Keratinocyte (primary cell): Measurements from ENCODE around the gene DMRT3. TPM values are rescaled to one million over a fixed set of nuclear protein-coding genes. Genes with fewer than 3 reads are reported as not detected.
"Not testable (repeated sequence)": the region's sequence is repeated elsewhere in the genome, so short reads cannot be mapped to it uniquely, and the experiment has no call there.

ENCODE experiments used
- DNase-seq: peaks from one replicate; pipeline ENCODE4 v3.0.0-alpha.2; 2011; ENCODE audit warnings: low read depth, missing footprints, low spot score
- FAIRE-seq: peaks from 2 replicates; lab custom pipeline; 2011; peaks lifted over from hg19 to GRCh38; lab: Jason Lieb, UNC
- H2AFZ ChIP-seq: 2 replicates; pipeline ENCODE4 v1.6.0; 2012; ENCODE audit warnings: low read length, control low read depth, inconsistent platforms; ENCODE audit not compliant: control insufficient read depth
- H3K27ac ChIP-seq: 2 replicates; pipeline ENCODE4 v1.5.1; 2011; ENCODE audit warnings: low read length; ENCODE audit not compliant: control insufficient read depth, insufficient read depth
- H3K27me3 ChIP-seq: 3 replicates; pipeline ENCODE4 v1.6.0; 2011; ENCODE audit warnings: low read length; ENCODE audit not compliant: control insufficient read depth, insufficient read depth; ENCODE audit errors: extremely low read depth
- H3K36me3 ChIP-seq, 2 experiments: 2 replicates in 1 of 2; 3 replicates in 1 of 2; pipeline ENCODE4 v1.5.1; 2011; ENCODE audit warnings: low read length in 2 of 2, mild to moderate bottlenecking in 1 of 2; ENCODE audit not compliant: control insufficient read depth in 2 of 2, insufficient read depth in 2 of 2; ENCODE audit errors: extremely low read depth in 1 of 2
- H3K4me1 ChIP-seq: 3 replicates; pipeline ENCODE4 v1.5.1; 2011; ENCODE audit warnings: low read length; ENCODE audit not compliant: control insufficient read depth, insufficient read depth; ENCODE audit errors: extremely low read depth
- H3K4me2 ChIP-seq: 3 replicates; pipeline ENCODE4 v1.6.0; 2011; ENCODE audit warnings: low read depth, low read length; ENCODE audit not compliant: control insufficient read depth, insufficient read depth; ENCODE audit errors: extremely low read depth
- H3K4me3 ChIP-seq, 3 experiments: fragments of 200-600 bp in 1 of 3; sonication (generic) in 1 of 3; 2 replicates in 2 of 3; 3 replicates in 1 of 3; pipeline ENCODE4 v1.5.1; 2011 to 2016; ENCODE audit warnings: low read length in 3 of 3, mild to moderate bottlenecking in 3 of 3, control low read depth in 2 of 3, inconsistent platforms in 1 of 3, low read depth in 1 of 3, mixed read lengths in 1 of 3, mixed run types in 1 of 3, moderate library complexity in 1 of 3; ENCODE audit not compliant: control insufficient read depth in 2 of 3, insufficient read depth in 2 of 3; ENCODE audit errors: extremely low read depth in 1 of 3
- H3K79me2 ChIP-seq: 2 replicates; pipeline ENCODE4 v1.6.0; 2012; ENCODE audit warnings: low read length; ENCODE audit not compliant: control insufficient read depth, insufficient read depth
- H3K9ac ChIP-seq: 3 replicates; pipeline ENCODE4 v1.6.0; 2011; ENCODE audit warnings: low read length; ENCODE audit not compliant: control insufficient read depth, insufficient read depth; ENCODE audit errors: extremely low read depth
- H3K9me1 ChIP-seq: 3 replicates; pipeline ENCODE4 v1.6.0; 2011; ENCODE audit warnings: low read length; ENCODE audit not compliant: control insufficient read depth, insufficient read depth; ENCODE audit errors: extremely low read depth
- H3K9me3 ChIP-seq: 2 replicates; pipeline ENCODE4 v1.5.1; 2012; ENCODE audit warnings: low read depth, low read length; ENCODE audit not compliant: control insufficient read depth
- H4K20me1 ChIP-seq: 3 replicates; pipeline ENCODE4 v1.6.0; 2011; ENCODE audit warnings: low read length; ENCODE audit not compliant: control insufficient read depth, insufficient read depth; ENCODE audit errors: extremely low read depth
- EZH2 ChIP-seq: IDR thresholded peaks from one replicate; pipeline ENCODE4 v1.6.1; 2012; ENCODE audit warnings: inconsistent platforms, mild to moderate bottlenecking, low read length, moderate library complexity
- dilution Hi-C: fragments of 300-500 bp; cut with MboI; formaldehyde crosslinking; loops from one replicate; pipeline ENCODE4 v1.7.0; 2020; ENCODE audit warnings: low sequenced_read_pairs; ENCODE audit not compliant: extremely low pct_ligation_motif_present
- polyA plus RNA-seq, 5 experiments: library from polyadenylated mRNA; depleted of rRNA in 3 of 5; stranded (reverse) in 3 of 5; stranded (forward) in 1 of 5; unstranded in 1 of 5; fragments of >200 nt; gene quantifications; 1 replicate in 1 of 5; 2 replicates in 3 of 5; 3 replicates in 1 of 5; pipeline versions ENCODE4 v1.2.1 to v1.2.3, GENCODE V29; 2011 to 2012; ENCODE audit warnings: missing spikeins in 2 of 5, low read depth in 1 of 5, low replicate concordance in 1 of 5
- TF ChIP-seq, protein P1 (sequence below), 3 experiments: IDR thresholded peaks in 1 of 3; conservative IDR thresholded peaks in 1 of 3; optimal IDR thresholded peaks in 1 of 3; 2 replicates in 2 of 3; 3 replicates in 1 of 3; pipeline versions ENCODE3 to v1.5.1; 2011; ENCODE audit warnings: low read length in 3 of 3, mild to moderate bottlenecking in 3 of 3, moderate library complexity in 2 of 3, control low read depth in 1 of 3, inconsistent platforms in 1 of 3; ENCODE audit not compliant: insufficient read depth in 2 of 3; ENCODE audit errors: extremely low read depth in 1 of 3

DMRT3 gene
- polyA plus RNA-seq, 1 donor (not counting 4 experiments of a cell fraction or from before 2014, with no cell fraction given) = not detected

GRCh38 chr9:995781-996180 lies 19.3 kb downstream of the DMRT3 start:
- Histone ChIP-seq H3K4me3 (no peak overlapping the region), H3K27ac (no peak overlapping the region), H3K9me3 (no peaks in the 10 kb centered on the region), H4K20me1 (no peaks in the 10 kb centered on the region), H3K27me3 (no peaks in the 10 kb centered on the region), H3K4me1 (no peaks in the 10 kb centered on the region), H3K9me1 (no peaks in the 10 kb centered on the region), H3K4me2 (no peak overlapping the region), H2AFZ (no peak overlapping the region), H3K36me3 (no peaks in the 10 kb centered on the region), H3K9ac (no peak overlapping the region), H3K79me2 (no peaks in the 10 kb centered on the region)
- dilution Hi-C loops = no loop called here
- no peak for DNase-seq
- no peak for TF ChIP-seq EZH2
- TF ChIP-seq, protein P1, sequence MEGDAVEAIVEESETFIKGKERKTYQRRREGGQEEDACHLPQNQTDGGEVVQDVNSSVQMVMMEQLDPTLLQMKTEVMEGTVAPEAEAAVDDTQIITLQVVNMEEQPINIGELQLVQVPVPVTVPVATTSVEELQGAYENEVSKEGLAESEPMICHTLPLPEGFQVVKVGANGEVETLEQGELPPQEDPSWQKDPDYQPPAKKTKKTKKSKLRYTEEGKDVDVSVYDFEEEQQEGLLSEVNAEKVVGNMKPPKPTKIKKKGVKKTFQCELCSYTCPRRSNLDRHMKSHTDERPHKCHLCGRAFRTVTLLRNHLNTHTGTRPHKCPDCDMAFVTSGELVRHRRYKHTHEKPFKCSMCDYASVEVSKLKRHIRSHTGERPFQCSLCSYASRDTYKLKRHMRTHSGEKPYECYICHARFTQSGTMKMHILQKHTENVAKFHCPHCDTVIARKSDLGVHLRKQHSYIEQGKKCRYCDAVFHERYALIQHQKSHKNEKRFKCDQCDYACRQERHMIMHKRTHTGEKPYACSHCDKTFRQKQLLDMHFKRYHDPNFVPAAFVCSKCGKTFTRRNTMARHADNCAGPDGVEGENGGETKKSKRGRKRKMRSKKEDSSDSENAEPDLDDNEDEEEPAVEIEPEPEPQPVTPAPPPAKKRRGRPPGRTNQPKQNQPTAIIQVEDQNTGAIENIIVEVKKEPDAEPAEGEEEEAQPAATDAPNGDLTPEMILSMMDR (optimal IDR thresholded peaks at IDR 0.05 in 1 of 3, IDR thresholded peaks at IDR 0.05 in 1 of 3, conservative IDR thresholded peaks at IDR 0.05 in 1 of 3; ENCODE audit: extremely low read depth in 1 of 3, insufficient read depth in 2 of 3, low read length in 3 of 3) = no peak
- FAIRE-seq = no peak

- H4K20me1 ChIP-seq, H3K4me1 ChIP-seq, H3K79me2 ChIP-seq, dilution Hi-C loops, H2AFZ ChIP-seq, H3K36me3 ChIP-seq, H3K4me2 ChIP-seq, H3K9me1 ChIP-seq, H3K9me3 ChIP-seq, DNase-seq, H3K27ac ChIP-seq, H3K4me3 ChIP-seq, FAIRE-seq, H3K9ac ChIP-seq, H3K27me3 ChIP-seq: not testable (repeated sequence)
- TF ChIP-seq, protein P1 (optimal IDR thresholded peaks at IDR 0.05 in 1 of 3, IDR thresholded peaks at IDR 0.05 in 1 of 3, conservative IDR thresholded peaks at IDR 0.05 in 1 of 3; ENCODE audit: extremely low read depth in 1 of 3, insufficient read depth in 2 of 3, low read length in 3 of 3) = peak in 2 of 3 experiments; percentile 21 to 46
Observed at GRCh38 chr9:998299-999110, 22.1 kb downstream of the DMRT3 start.
